Stimulated activated naive CD8-positive, alpha-beta T cell treated with anti-CD3 and anti-CD28 coated beads, Interleukin-15, amount 100 ng/mL, for 72 hours (primary cell): Measurements from ENCODE around the gene CRACR2B.

Experiments
- ATAC-seq: fragments of 150-1000 bp; cut with Tn5 transposase; 2 replicates; pipeline ENCODE4 v1.10.0; 2021; ENCODE audit warnings: mild to moderate bottlenecking, moderate library complexity
- DNase-seq, 2 donors: peaks; one replicate each; pipeline ENCODE4 v3.0.0; 2021 to 2022
- H3K27ac Mint-ChIP-seq, 2 donors: one replicate each; pipeline ENCODE4 v1.8.0; 2022; ENCODE audit warnings: mild to moderate bottlenecking in 2 of 2, mixed read lengths in 2 of 2, moderate library complexity in 2 of 2
- H3K27me3 Mint-ChIP-seq: one replicate; pipeline ENCODE4 v1.8.0; 2022; ENCODE audit warnings: mixed read lengths
- H3K4me1 Mint-ChIP-seq: one replicate; pipeline ENCODE4 v1.8.0; 2022; ENCODE audit warnings: mild to moderate bottlenecking, mixed read lengths
- H3K4me3 Mint-ChIP-seq, 2 donors: one replicate each; pipeline ENCODE4 v1.8.0; 2022; ENCODE audit warnings: mild to moderate bottlenecking in 2 of 2, mixed read lengths in 2 of 2, moderate library complexity in 1 of 2
- H3K9me3 Mint-ChIP-seq, 2 donors: one replicate each; pipeline ENCODE4 v1.8.0; 2022; ENCODE audit warnings: mixed read lengths in 2 of 2

The CRACR2B gene

GRCh38 chr11:836274-836673 is 8.6 kb downstream of the CRACR2B start:
- Mint-ChIP-seq H3K27me3 (peaks cover 13% of the 10 kb centered on the region), H3K27ac (no peak overlapping the region), H3K9me3 (no peaks in the 10 kb centered on the region), H3K4me3 (no peak overlapping the region), H3K4me1 (peaks cover 78% of the 10 kb centered on the region)
- no peak for ATAC-seq
- no peak for DNase-seq

DNA sequence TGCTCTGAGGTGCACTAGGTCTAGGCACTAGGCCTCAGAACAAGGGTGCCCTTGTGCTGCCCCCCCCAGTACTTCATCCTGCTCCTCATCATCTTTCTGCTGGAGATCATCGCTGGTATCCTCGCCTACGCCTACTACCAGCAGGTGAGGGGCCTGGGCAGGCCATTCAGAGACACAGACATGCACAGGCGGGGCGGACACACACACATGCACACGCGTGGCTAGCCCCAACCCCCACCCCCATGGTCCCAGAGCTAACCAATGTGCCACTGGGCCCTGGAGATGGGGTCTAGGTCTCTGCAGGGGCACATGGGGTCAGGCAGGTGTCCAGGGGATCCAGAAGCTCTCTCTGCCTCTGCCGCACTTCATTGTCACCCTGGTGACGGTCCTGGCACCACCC is 9.0 kb downstream of the CRACR2B start:
- no peak for DNase-seq
- H3K27ac Mint-ChIP-seq = no peak overlapping the region
- peaks cover 9% of the 10 kb centered on the region for H3K27me3 Mint-ChIP-seq
- no peak overlapping the region for H3K4me3 Mint-ChIP-seq
- H3K9me3 Mint-ChIP-seq = no peaks in the 10 kb centered on the region
- H3K4me1 Mint-ChIP-seq = peaks cover 76% of the 10 kb centered on the region
- ATAC-seq = no peak

GRCh38 chr11:837189-837989 is 9.7 kb downstream of the CRACR2B start:
- H3K4me1 Mint-ChIP-seq = peaks cover 69% of the 10 kb centered on the region
- peaks cover 2% of the 10 kb centered on the region for H3K27me3 Mint-ChIP-seq
- no peak for ATAC-seq
- no peak for DNase-seq
- H3K4me3 Mint-ChIP-seq = no peak overlapping the region
- H3K9me3 Mint-ChIP-seq = no peaks in the 10 kb centered on the region
- H3K27ac Mint-ChIP-seq = no peak overlapping the region

DNA sequence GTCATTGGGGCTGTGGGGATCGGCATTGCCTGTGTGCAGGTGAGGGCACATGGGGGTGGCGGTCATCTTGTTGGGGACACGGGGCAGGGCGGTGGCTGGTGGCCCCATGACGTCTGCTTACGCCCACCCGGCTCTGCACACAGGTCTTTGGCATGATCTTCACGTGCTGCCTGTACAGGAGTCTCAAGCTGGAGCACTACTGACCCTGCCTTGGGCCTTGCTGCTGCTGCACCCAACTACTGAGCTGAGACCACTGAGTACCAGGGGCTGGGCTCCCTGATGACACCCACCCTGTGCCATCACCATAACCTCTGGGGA is 10.2 kb downstream of the CRACR2B start:
- DNase-seq (no peak), ATAC-seq (no peak)
- Mint-ChIP-seq H3K9me3 (no peaks in the 10 kb centered on the region), H3K27ac (no peak overlapping the region), H3K4me1 (peaks cover 68% of the 10 kb centered on the region), H3K4me3 (no peak overlapping the region), H3K27me3 (no peaks in the 10 kb centered on the region)

- DNase-seq (no peak), ATAC-seq (no peak)
- peaks cover 70% of the 10 kb centered on the region for H3K4me1 Mint-ChIP-seq
- no peak overlapping the region for H3K4me3 Mint-ChIP-seq
- no peaks in the 10 kb centered on the region for H3K27me3 Mint-ChIP-seq
- no peaks in the 10 kb centered on the region for H3K9me3 Mint-ChIP-seq
- H3K27ac Mint-ChIP-seq = no peak overlapping the region
These were observed 10.9 kb downstream of the CRACR2B start for GRCh38 chr11:838441-839279.

GRCh38 chr11:839280-839623 is 11.5 kb downstream of the CRACR2B start:
- no peak for ATAC-seq
- H3K27ac Mint-ChIP-seq = peak overlapping the region in 1 of 2 donors; percentile 83
- H3K27me3 Mint-ChIP-seq = no peaks in the 10 kb centered on the region
- no peak overlapping the region for H3K4me3 Mint-ChIP-seq
- H3K4me1 Mint-ChIP-seq = peaks cover 70% of the 10 kb centered on the region
- no peaks in the 10 kb centered on the region for H3K9me3 Mint-ChIP-seq
- DNase-seq = no peak

- no peak for ATAC-seq
- H3K27ac Mint-ChIP-seq = peak overlapping the region in 1 of 2 donors; percentile 83
- H3K4me3 Mint-ChIP-seq = peak overlapping the region in 1 of 2 donors; percentile 88
These were observed 12.3 kb downstream of the CRACR2B start for GRCh38 chr11:839875-840617.

DNA sequence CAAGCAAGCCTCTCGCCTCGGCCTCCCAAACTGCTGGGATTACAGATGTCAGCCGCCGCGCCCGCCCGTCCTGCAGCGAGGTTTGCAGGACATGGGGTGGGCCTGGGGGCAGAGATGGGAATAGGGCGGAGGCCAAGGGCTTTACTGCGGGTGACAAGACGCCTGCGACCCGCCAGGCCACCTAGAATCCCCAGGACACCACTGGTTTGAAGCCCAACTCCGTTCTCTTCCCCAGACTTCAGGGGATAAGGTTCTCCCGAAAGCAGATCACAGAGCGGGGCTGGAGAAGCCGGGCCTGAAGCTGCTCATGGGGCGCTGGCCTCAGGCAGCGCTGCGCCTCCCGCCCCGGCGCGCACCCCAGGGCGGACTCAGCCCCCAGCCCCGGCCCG is 14.3 kb downstream of the CRACR2B start:
- peak overlapping the region; percentile 88 to 89 for H3K4me3 Mint-ChIP-seq
- ATAC-seq (peak; percentile 41), DNase-seq (no peak)
- peaks cover 75% of the 10 kb centered on the region for H3K4me1 Mint-ChIP-seq
- H3K9me3 Mint-ChIP-seq = no peaks in the 10 kb centered on the region
- no peaks in the 10 kb centered on the region for H3K27me3 Mint-ChIP-seq
- peak overlapping the region; percentile 93 to 95 for H3K27ac Mint-ChIP-seq

More at GRCh38 chr11:839875-840617, 12.3 kb downstream of the CRACR2B start:
- no peaks in the 10 kb centered on the region for H3K9me3 Mint-ChIP-seq
- no peaks in the 10 kb centered on the region for H3K27me3 Mint-ChIP-seq
- no peak for DNase-seq
- H3K4me1 Mint-ChIP-seq = peaks cover 70% of the 10 kb centered on the region

DNA sequence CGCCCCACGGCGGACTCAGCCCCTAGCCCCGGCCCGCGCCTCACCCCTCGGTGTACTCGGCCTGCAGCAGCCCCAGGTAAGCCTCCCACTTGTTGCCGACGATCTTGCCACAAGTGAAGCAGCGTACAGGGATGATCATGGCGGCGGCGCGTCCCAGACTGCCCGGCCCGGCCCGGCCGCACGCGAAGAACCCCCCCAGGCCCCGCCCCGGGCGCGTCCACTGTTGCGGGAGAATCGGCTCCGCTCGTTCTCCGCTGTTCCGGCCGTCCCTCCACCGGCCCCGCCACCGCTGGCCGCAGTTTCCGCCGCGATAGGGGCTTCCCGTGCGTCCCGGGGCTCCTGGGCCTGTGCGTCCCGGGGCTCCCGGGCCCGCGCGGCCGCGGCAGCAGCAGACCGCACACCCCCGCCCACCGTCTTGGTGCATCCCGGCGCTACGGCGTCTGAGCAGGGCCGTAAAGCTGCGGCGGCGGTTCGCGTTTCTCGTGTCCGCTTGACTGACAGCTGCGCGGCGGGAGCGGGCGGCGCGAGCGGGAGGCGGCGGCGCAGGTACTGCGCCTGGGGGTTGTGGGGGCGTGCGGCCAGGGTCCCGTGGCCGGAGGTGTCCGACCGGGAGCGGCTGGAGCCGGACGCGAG is 14.8 kb downstream of the CRACR2B start, which contains the start of the genes POLR2L and TSPAN4:
POLR2L (minus strand) TSS at position 160 of the 633 bp plus-strand sequence; CDS start at position 139, 21 bp downstream.
TSPAN4 (plus strand) TSS at position 483 of the 633 bp plus-strand sequence. CDS start 7,453 bp downstream, outside the sequence.
- Mint-ChIP-seq H3K4me1 (peaks cover 71% of the 10 kb centered on the region), H3K9me3 (no peaks in the 10 kb centered on the region), H3K27me3 (no peaks in the 10 kb centered on the region), H3K27ac (peak within 1 kb of the TSS; percentile 93 to 95), H3K4me3 (peak within 1 kb of the TSS; percentile 89 to 94)
- ATAC-seq (peak; percentile 75), DNase-seq (peak; percentile 89 to 90)

DNA sequence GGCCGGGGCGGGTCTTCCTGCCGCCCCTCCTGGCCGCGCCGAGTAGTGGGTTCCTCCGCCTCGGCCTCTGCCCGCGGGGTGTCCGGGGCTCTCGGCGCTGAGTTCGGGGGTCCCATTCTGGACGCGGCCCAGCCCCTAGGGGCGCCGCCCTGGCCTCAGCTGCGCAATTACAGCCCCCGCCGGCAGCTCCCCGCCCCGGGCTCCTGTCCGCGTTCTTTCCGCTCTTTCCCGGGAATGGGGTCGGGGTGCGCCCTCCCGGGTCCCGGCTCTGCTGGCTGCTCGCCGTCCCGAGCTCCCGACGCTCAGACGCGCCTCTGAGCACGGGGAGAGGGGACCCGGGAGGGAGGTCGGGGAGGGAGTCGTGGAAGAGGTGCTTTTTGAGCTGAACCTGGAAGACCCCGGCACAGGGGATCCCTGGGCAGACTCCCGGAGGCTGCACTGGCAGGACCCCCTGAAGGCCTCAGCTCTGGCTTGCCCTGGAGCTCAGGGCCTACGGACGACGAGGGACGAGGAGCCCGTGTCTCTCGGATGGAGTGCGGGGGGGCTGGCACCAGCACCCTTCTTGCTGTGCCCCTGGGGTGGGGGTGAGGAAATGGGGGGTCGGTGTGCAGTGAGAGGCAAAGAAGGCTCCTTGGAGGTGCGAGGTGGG is 15.5 kb downstream of the CRACR2B start:
- peak overlapping the region; percentile 89 to 94 for H3K4me3 Mint-ChIP-seq
- H3K27ac Mint-ChIP-seq = peak overlapping the region; percentile 85
- peaks cover under 1% of the 10 kb centered on the region for H3K27me3 Mint-ChIP-seq
- no peaks in the 10 kb centered on the region for H3K9me3 Mint-ChIP-seq
- no peak for DNase-seq
- ATAC-seq = peak; percentile 2
- H3K4me1 Mint-ChIP-seq = peaks cover 68% of the 10 kb centered on the region

DNA sequence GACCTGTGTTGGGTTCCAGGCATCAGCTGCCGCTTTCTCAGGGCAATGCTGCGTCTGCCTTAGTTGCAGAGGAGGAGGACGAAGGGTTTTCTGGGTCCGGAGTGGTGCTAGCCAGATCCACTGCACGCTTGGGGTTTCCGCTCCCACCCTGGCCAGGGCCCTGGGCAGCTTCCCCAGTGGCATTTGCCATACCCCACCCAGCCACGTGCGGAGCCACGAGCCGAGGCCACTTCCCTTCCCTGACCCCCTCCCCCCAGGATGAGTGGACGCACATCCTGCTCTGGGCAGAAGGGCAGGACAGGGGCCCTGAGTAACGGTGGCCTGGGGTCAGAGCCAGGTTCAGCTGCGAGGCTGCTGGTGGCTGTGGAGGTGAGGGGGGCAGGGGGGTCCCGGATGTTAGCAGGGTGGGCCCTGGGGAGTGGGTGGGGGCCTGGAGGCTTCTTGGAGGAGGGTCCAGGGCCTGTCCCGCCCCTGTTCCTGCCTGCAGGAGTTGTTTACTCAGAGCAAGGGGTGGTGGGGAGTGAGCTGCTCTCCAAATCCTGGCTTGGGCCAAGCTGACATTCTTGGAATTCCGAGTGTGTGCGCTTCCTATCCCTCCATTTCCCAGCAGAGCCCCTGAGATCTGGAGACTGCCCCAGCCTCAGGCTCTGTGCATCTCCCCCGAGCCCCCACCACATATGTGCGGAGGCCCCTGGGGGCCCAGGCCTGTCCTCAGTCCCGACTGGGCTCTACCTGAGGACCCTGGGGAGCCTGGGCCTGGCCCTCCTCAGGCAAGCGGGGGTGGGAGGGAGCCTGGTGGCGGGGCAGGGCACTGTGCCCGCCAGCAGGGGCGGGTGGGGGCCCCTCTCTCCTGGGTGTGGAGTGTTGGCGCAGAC is 16.3 kb downstream of the CRACR2B start:
- no peaks in the 10 kb centered on the region for H3K9me3 Mint-ChIP-seq
- H3K4me3 Mint-ChIP-seq = peak overlapping the region; percentile 89 to 94
- peak overlapping the region; percentile 85 for H3K27ac Mint-ChIP-seq
- H3K27me3 Mint-ChIP-seq = peaks cover 9% of the 10 kb centered on the region
- peaks cover 68% of the 10 kb centered on the region for H3K4me1 Mint-ChIP-seq
- ATAC-seq (peak; percentile 42), DNase-seq (no peak)

GRCh38 chr11:844693-845644 is 17.2 kb downstream of the CRACR2B start:
- ATAC-seq = peak; percentile 20
- H3K27me3 Mint-ChIP-seq = peaks cover 11% of the 10 kb centered on the region
- H3K4me3 Mint-ChIP-seq = peak overlapping the region; percentile 59 to 94
- no peaks in the 10 kb centered on the region for H3K9me3 Mint-ChIP-seq
- H3K27ac Mint-ChIP-seq = peak overlapping the region in 1 of 2 donors; percentile 42
- peaks cover 66% of the 10 kb centered on the region for H3K4me1 Mint-ChIP-seq
- DNase-seq = peak in 1 of 2 donors; percentile 61
